ENCODE data around the gene WWOX. TPM values are rescaled to one million over a fixed set of nuclear protein-coding genes. Genes with fewer than 3 reads are reported as not detected.

WWOX gene
- polyA plus RNA-seq, 1 donor from 2014 or later, result 25.6 TPM

DNA sequence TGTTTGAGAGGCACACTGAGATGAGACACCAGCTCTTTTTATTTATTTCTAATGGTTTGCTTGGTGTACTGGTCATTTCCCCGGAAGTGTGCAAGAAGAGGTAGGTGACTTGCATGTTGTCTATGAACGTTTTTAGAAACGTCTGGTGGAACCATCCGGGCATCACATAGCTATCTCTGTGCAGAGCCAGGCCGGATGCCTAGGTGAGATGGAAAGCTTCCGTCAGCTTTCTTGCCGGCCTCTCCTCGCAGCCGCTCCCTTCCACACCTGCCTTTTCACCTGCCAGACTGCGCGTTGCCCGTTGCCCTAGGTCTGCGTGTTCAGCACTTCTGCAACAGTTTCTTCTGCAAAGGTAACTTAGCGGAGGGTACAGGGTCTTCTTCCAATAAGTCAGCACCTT, 416.0 kb downstream of the WWOX start:
- no peaks in the 10 kb centered on the region for H4K20me1 ChIP-seq (ENCODE audit: insufficient read depth)
- no peak overlapping the region for H2AFZ ChIP-seq (ENCODE audit: low read depth, low read length)
- no peak overlapping the region for H3K27ac ChIP-seq (ENCODE audit: low read length)
- no peaks in the 10 kb centered on the region for H3K9me2 ChIP-seq (ENCODE audit: insufficient read depth, low read length)
- no peaks in the 10 kb centered on the region for H3K79me2 ChIP-seq (replicated peaks; ENCODE audit: insufficient read depth, low read length)
- H3K9ac ChIP-seq (ENCODE audit: low read length), result no peak overlapping the region
- no peak for TF ChIP-seq EZH2 (IDR thresholded peaks at IDR 0.05; ENCODE audit: borderline replicate concordance, insufficient read depth, low read length, poor library complexity, severe bottlenecking)
- TF ChIP-seq SMC3 (conservative IDR thresholded peaks at IDR 0.05; ENCODE audit: poor library complexity), result no peak
- TF ChIP-seq CTCF (IDR thresholded peaks at IDR 0.05; ENCODE audit: poor library complexity, severe bottlenecking), result no peak
- no peak for TF ChIP-seq MXI1 (conservative IDR thresholded peaks at IDR 0.05; ENCODE audit: poor library complexity, severe bottlenecking)
- no peak for TF ChIP-seq TAF1 (IDR thresholded peaks at IDR 0.05; ENCODE audit: low read depth)
- no peak for TF ChIP-seq RAD21 (conservative IDR thresholded peaks at IDR 0.05)
- TF ChIP-seq, protein P1, sequence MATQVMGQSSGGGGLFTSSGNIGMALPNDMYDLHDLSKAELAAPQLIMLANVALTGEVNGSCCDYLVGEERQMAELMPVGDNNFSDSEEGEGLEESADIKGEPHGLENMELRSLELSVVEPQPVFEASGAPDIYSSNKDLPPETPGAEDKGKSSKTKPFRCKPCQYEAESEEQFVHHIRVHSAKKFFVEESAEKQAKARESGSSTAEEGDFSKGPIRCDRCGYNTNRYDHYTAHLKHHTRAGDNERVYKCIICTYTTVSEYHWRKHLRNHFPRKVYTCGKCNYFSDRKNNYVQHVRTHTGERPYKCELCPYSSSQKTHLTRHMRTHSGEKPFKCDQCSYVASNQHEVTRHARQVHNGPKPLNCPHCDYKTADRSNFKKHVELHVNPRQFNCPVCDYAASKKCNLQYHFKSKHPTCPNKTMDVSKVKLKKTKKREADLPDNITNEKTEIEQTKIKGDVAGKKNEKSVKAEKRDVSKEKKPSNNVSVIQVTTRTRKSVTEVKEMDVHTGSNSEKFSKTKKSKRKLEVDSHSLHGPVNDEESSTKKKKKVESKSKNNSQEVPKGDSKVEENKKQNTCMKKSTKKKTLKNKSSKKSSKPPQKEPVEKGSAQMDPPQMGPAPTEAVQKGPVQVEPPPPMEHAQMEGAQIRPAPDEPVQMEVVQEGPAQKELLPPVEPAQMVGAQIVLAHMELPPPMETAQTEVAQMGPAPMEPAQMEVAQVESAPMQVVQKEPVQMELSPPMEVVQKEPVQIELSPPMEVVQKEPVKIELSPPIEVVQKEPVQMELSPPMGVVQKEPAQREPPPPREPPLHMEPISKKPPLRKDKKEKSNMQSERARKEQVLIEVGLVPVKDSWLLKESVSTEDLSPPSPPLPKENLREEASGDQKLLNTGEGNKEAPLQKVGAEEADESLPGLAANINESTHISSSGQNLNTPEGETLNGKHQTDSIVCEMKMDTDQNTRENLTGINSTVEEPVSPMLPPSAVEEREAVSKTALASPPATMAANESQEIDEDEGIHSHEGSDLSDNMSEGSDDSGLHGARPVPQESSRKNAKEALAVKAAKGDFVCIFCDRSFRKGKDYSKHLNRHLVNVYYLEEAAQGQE (IDR thresholded peaks at IDR 0.05; ENCODE audit: borderline replicate concordance), result no peak
- no peak for TF ChIP-seq POLR2AphosphoS5 (IDR thresholded peaks at IDR 0.05)
- no peak for TF ChIP-seq EP300 (conservative IDR thresholded peaks at IDR 0.05; ENCODE audit: poor library complexity, severe bottlenecking)
- no peaks in the 10 kb centered on the region for H3F3A ChIP-seq (ENCODE audit: insufficient read depth, low read length, poor library complexity, severe bottlenecking)
- no peaks in the 10 kb centered on the region for H3K9me3 ChIP-seq (ENCODE audit: low read length)
- no peaks in the 10 kb centered on the region for H3K36me3 ChIP-seq (ENCODE audit: insufficient read depth, low read length)
- no peak overlapping the region for H3K4me3 ChIP-seq (ENCODE audit: low read length)
- no peaks in the 10 kb centered on the region for H3K27me3 ChIP-seq (ENCODE audit: insufficient read depth, low read depth, low read length)
- no peak overlapping the region for H3K4me2 ChIP-seq (ENCODE audit: low read length)

GRCh38 chr16:78516006-78516736, 416.7 kb downstream of the WWOX start:
- no peaks in the 10 kb centered on the region for H3K27me3 ChIP-seq (ENCODE audit: insufficient read depth, low read depth, low read length)
- H4K20me1 ChIP-seq (ENCODE audit: insufficient read depth), result no peaks in the 10 kb centered on the region
- TF ChIP-seq, protein P1 (IDR thresholded peaks at IDR 0.05; ENCODE audit: borderline replicate concordance), result no peak
- no peak for TF ChIP-seq RAD21 (conservative IDR thresholded peaks at IDR 0.05)
- no peak for TF ChIP-seq MXI1 (conservative IDR thresholded peaks at IDR 0.05; ENCODE audit: poor library complexity, severe bottlenecking)
- no peak for TF ChIP-seq CTCF (IDR thresholded peaks at IDR 0.05; ENCODE audit: poor library complexity, severe bottlenecking)
- no peak for TF ChIP-seq SMC3 (conservative IDR thresholded peaks at IDR 0.05; ENCODE audit: poor library complexity)
- TF ChIP-seq EP300 (conservative IDR thresholded peaks at IDR 0.05; ENCODE audit: poor library complexity, severe bottlenecking), result no peak
- no peak for TF ChIP-seq EZH2 (IDR thresholded peaks at IDR 0.05; ENCODE audit: borderline replicate concordance, insufficient read depth, low read length, poor library complexity, severe bottlenecking)
- TF ChIP-seq POLR2AphosphoS5 (IDR thresholded peaks at IDR 0.05), result no peak
- TF ChIP-seq TAF1 (IDR thresholded peaks at IDR 0.05; ENCODE audit: low read depth), result no peak
- no peak overlapping the region for H3K4me3 ChIP-seq (ENCODE audit: low read length)
- no peak overlapping the region for H3K27ac ChIP-seq (ENCODE audit: low read length)
- no peaks in the 10 kb centered on the region for H3K79me2 ChIP-seq (replicated peaks; ENCODE audit: insufficient read depth, low read length)
- H3K9ac ChIP-seq (ENCODE audit: low read length), result no peak overlapping the region
- H2AFZ ChIP-seq (ENCODE audit: low read depth, low read length), result no peak overlapping the region
- H3F3A ChIP-seq (ENCODE audit: insufficient read depth, low read length, poor library complexity, severe bottlenecking), result no peaks in the 10 kb centered on the region
- no peaks in the 10 kb centered on the region for H3K9me3 ChIP-seq (ENCODE audit: low read length)
- H3K9me2 ChIP-seq (ENCODE audit: insufficient read depth, low read length), result no peaks in the 10 kb centered on the region
- H3K4me2 ChIP-seq (ENCODE audit: low read length), result no peak overlapping the region
- H3K36me3 ChIP-seq (ENCODE audit: insufficient read depth, low read length), result no peaks in the 10 kb centered on the region

All from neural cell (in vitro differentiated cells).